SU-DHL-6 (cell line): ENCODE measurements around the gene KYAT1.
"Not testable (repeated sequence)": the region's sequence is repeated elsewhere in the genome, so short reads cannot be mapped to it uniquely, and the experiment has no call there.

Source experiments
- EZH2phosphoT487 ChIP-seq: fragments of 200-600 bp; sonication (generic), shearing (Covaris generic); conservative IDR thresholded peaks from 2 replicates; pipeline ENCODE4 v1.6.1; 2018; ENCODE audit warnings: mild to moderate bottlenecking, antibody characterized with exemption, low read length, moderate library complexity, mixed read lengths
- TF ChIP-seq, protein P1 (sequence below): fragments of 200-600 bp; sonication (generic); IDR thresholded peaks from one replicate; pipeline ENCODE4 v1.5.1; 2017; ENCODE audit warnings: antibody characterized with exemption, mild to moderate bottlenecking, low read length, moderate library complexity; ENCODE audit not compliant: insufficient read depth, poor library complexity, severe bottlenecking

DNA sequence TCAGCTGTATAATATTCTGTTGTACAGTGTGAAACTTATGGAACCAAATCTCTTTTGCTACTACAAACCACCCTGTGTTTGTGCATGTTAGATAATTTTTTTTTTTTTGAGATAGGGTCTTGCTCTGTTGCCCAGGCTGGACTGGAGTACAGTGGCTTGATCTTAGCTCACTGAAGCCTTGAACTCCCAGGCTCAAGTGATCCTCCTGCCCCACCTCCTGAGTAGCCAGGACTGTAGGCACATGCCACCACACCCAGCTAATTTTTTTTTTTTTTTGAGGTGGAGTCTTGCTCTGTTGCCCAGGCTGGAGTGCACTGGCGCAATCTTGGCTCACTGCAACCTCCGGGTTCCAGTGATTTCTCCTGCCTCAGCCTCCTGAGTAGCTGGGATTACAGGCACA lies 86.8 kb downstream of the KYAT1 start:
- TF ChIP-seq, protein P1, sequence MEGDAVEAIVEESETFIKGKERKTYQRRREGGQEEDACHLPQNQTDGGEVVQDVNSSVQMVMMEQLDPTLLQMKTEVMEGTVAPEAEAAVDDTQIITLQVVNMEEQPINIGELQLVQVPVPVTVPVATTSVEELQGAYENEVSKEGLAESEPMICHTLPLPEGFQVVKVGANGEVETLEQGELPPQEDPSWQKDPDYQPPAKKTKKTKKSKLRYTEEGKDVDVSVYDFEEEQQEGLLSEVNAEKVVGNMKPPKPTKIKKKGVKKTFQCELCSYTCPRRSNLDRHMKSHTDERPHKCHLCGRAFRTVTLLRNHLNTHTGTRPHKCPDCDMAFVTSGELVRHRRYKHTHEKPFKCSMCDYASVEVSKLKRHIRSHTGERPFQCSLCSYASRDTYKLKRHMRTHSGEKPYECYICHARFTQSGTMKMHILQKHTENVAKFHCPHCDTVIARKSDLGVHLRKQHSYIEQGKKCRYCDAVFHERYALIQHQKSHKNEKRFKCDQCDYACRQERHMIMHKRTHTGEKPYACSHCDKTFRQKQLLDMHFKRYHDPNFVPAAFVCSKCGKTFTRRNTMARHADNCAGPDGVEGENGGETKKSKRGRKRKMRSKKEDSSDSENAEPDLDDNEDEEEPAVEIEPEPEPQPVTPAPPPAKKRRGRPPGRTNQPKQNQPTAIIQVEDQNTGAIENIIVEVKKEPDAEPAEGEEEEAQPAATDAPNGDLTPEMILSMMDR = not testable (repeated sequence)
- not testable (repeated sequence) for TF ChIP-seq EZH2phosphoT487
